G401 (cell line): ENCODE data around the gene SLC43A2. TPM values are rescaled to one million over a fixed set of nuclear protein-coding genes. Genes with fewer than 3 reads are reported as not detected.

Experiments used
- total RNA-seq: library from RNA; depleted of rRNA; stranded (reverse); fragments of >200 nt; shearing (Covaris generic); gene quantifications from 2 replicates; pipeline ENCODE4 v1.2.3, GENCODE V29; 2014; rRNA removed

Gene SLC43A2
- total RNA-seq, 1 experiment from 2014 or later, result 22.1 TPM

Other genes starting within 250 kb of the SLC43A2 start
- 293 and 311 TPM in 2 replicates for gene YWHAE, start 228.6 kb downstream of the SLC43A2 start, total RNA-seq
- 62.8 and 92.7 TPM in 2 replicates for gene CRK, start 172.6 kb downstream of the SLC43A2 start, total RNA-seq
- gene MYO1C, start 136.1 kb downstream of the SLC43A2 start, total RNA-seq, result 85.0 and 94.1 TPM in 2 replicates
- 13.6 and 16.4 TPM in 2 replicates for gene INPP5K, start 112.2 kb downstream of the SLC43A2 start, total RNA-seq
- 42.1 and 95.3 TPM in 2 replicates for gene PITPNA, start 66.0 kb downstream of the SLC43A2 start, total RNA-seq
- gene SCARF1, start 16.9 kb upstream of the SLC43A2 start, total RNA-seq, result 0.71 and 3.4 TPM in 2 replicates
- gene RILP, start 21.0 kb upstream of the SLC43A2 start, total RNA-seq, result 9.5 and 36.1 TPM in 2 replicates
- 157 and 202 TPM in 2 replicates for gene PRPF8, start 56.0 kb upstream of the SLC43A2 start, total RNA-seq
- gene TLCD2, start 81.5 kb upstream of the SLC43A2 start, total RNA-seq, result 1.2 TPM in 2 replicates
- gene WDR81, start 95.9 kb upstream of the SLC43A2 start, total RNA-seq, result 25.0 and 29.9 TPM in 2 replicates
- gene SERPINF2, start 114.0 kb upstream of the SLC43A2 start, total RNA-seq, result 2.4 and 3.0 TPM in 2 replicates
- 465 and 509 TPM in 2 replicates for gene SERPINF1, start 133.2 kb upstream of the SLC43A2 start, total RNA-seq
- gene SMYD4, start 201.1 kb upstream of the SLC43A2 start, total RNA-seq, result 13.4 and 16.0 TPM in 2 replicates
- gene RPA1, start 201.2 kb upstream of the SLC43A2 start, total RNA-seq, result 79.1 and 102 TPM in 2 replicates